ENCODE data around the gene RNF183.
"Not testable (repeated sequence)": the region's sequence is repeated elsewhere in the genome, so short reads cannot be mapped to it uniquely, and the experiment has no call there.

RNF183 gene

GRCh38 chr9:113254991-113255390 lies 48.2 kb downstream of the RNF183 start:
- H3K4me3 ChIP-seq (ENCODE audit: low read depth, low read length), result no peak overlapping the region
- no peak for DNase-seq (ENCODE audit: low read depth)
- TF ChIP-seq CTCF (conservative IDR thresholded peaks at IDR 0.05; ENCODE audit: low read depth, low read length), result no peak

- TF ChIP-seq CTCF (conservative IDR thresholded peaks at IDR 0.05; ENCODE audit: low read depth, low read length), result no peak
- DNase-seq (ENCODE audit: low read depth), result no peak
- H3K4me3 ChIP-seq (ENCODE audit: low read depth, low read length), result no peak overlapping the region
Measured at GRCh38 chr9:113250807-113251206, 52.4 kb downstream of the RNF183 start.

- not testable (repeated sequence) for H3K4me3 ChIP-seq (ENCODE audit: low read depth, low read length); DNase-seq (ENCODE audit: low read depth)
Measured at GRCh38 chr9:113249661-113250060, 53.5 kb downstream of the RNF183 start.

- TF ChIP-seq CTCF (conservative IDR thresholded peaks at IDR 0.05; ENCODE audit: low read depth, low read length), result no peak
- no peak for DNase-seq (ENCODE audit: low read depth)
- no peak overlapping the region for H3K4me3 ChIP-seq (ENCODE audit: low read depth, low read length)
Measured at GRCh38 chr9:113247640-113248039, 55.5 kb downstream of the RNF183 start.

Data from choroid plexus epithelial cell (primary cell).